Heart left ventricle (tissue), 16 donors: ENCODE data around the gene JOSD1. TPM values are rescaled to one million over a fixed set of nuclear protein-coding genes. Genes with fewer than 3 reads are reported as not detected.

Experiments used
- ATAC-seq, 4 donors: fragments of 200-7000 bp; cut with Tn5 transposase; one replicate each; pipeline ENCODE4 v1.9.1; 2020 to 2022; ENCODE audit warnings: moderate library complexity in 4 of 4, mild to moderate bottlenecking in 3 of 4, moderate number of reproducible peaks in 1 of 4
- DNase-seq, 5 donors: peaks; one replicate each; pipeline ENCODE4 v3.0.0-alpha.2; 2020
- H3K27ac ChIP-seq, 12 donors: fragments of 200-600 bp; sonication (generic) in 4 of 12; one replicate each; pipeline versions ENCODE4 v1.5.0 to v1.8.0; 2016 to 2022; ENCODE audit warnings: mild to moderate bottlenecking in 2 of 12
- H3K27me3 ChIP-seq, 9 donors: fragments of 200-600 bp; sonication (generic) in 2 of 9; one replicate each; pipeline versions ENCODE4 v1.5.1 to v1.8.0; 2016 to 2022; ENCODE audit warnings: mild to moderate bottlenecking in 3 of 9
- H3K36me3 ChIP-seq, 9 donors: fragments of 200-600 bp; sonication (generic) in 2 of 9; one replicate each; pipeline versions ENCODE4 v1.5.0 to v1.8.0; 2018 to 2022; ENCODE audit warnings: mild to moderate bottlenecking in 2 of 9
- H3K4me1 ChIP-seq, 12 donors: fragments of 200-600 bp; sonication (generic) in 4 of 12; one replicate each; pipeline versions ENCODE4 v1.5.0 to v1.8.0; 2016 to 2022; ENCODE audit warnings: mild to moderate bottlenecking in 3 of 12
- H3K4me3 ChIP-seq, 12 donors: fragments of 200-600 bp; sonication (generic) in 4 of 12; one replicate each; pipeline versions ENCODE4 v1.5.0 to v1.8.0; 2017 to 2022; ENCODE audit warnings: mild to moderate bottlenecking in 9 of 12, moderate library complexity in 4 of 12
- H3K9me3 ChIP-seq, 12 donors: fragments of 200-600 bp; sonication (generic) in 4 of 12; one replicate each; pipeline versions ENCODE4 v1.5.0 to v1.8.0; 2016 to 2022; ENCODE audit warnings: mild to moderate bottlenecking in 1 of 12
- CTCF ChIP-seq, 12 donors: fragments of 200-600 bp; sonication (generic) in 4 of 12; IDR thresholded peaks; one replicate each; pipeline versions ENCODE4 v1.5.0 to v1.8.0; 2018 to 2022; ENCODE audit warnings: antibody characterized with exemption in 12 of 12, mild to moderate bottlenecking in 5 of 12
- POLR2A ChIP-seq, 2 donors: fragments of 450-650 bp; IDR thresholded peaks; one replicate each; pipeline ENCODE4 v1.6.1; 2017; ENCODE audit warnings: antibody characterized with exemption in 2 of 2, mild to moderate bottlenecking in 2 of 2, moderate library complexity in 2 of 2
- WGBS, 4 donors: extraction: QIAGEN DNeasy Blood & Tissue Kit in 2 of 4; methylation state at CpG; one replicate each; pipeline versions ENCODE4 v1.1.5 to v1.1.7; 2013 to 2018; 5-methylcytosine and 5-hydroxymethylcytosine counted together
- intact Hi-C, 10 donors: fragments of 100-400 bp; cut with DNase I; formaldehyde crosslinking; loops; one replicate each; pipeline versions ENCODE4 v1.11.1 to v1.14.2; 2022
- polyA plus RNA-seq, 2 donors: library from polyadenylated mRNA; stranded (reverse); fragments of 200-250 nt; gene quantifications; one replicate each; pipeline ENCODE4 v1.2.3, GENCODE V29; 2013
- total RNA-seq, 9 donors: library from RNA; depleted of rRNA in 2 of 9; stranded (reverse); fragments of >200 nt in 2 of 9; fragmentation: NEBNext Ultra II Directional in 3 of 9; extraction: Animal tissue kit (Norgen Biotek cat#: 25700) in 3 of 9; gene quantifications; one replicate each; pipeline versions ENCODE4 v1.1.0 to v1.2.4, GENCODE V29; 2016 to 2023
- donor health status: ischemic (EF 13 %, LVEDD 7.1; RV severe dilation, severe dysfunction).
- donor health status: healthy with polysubstance abuse.
- donor health status: DM: no; HTN: yes; CAD: no.
- donor health status: DM: no; HTN: no; CAD: no.
- donor health status: ischemic (EF 25% LVEDD 6.9; RV normal size, moderate dysfunction).
- donor health status: ischemic (EF 25% LVEDD 5.7; RV mildly dilated, moderate dysfunction).
- donor health status: healthy.
- donor health status: DM: yes; HTN: yes; CAD: no.
- donor health status: ischemic (EF 35%, LVEDD 5.7; RV mildly dilated, moderate dysfunction).
- donor health status: nonischemic (EF 11% LVEDD 7.7; RV severe dilation, severe dysfunction).
- donor health status: DM: yes; HTN: yes; CAD: no.
- donor health status: PGD.
- donor health status: ischemic (EF 29% LVEDD 5.4; RV normal size, mild dysfunction).
- donor health status: nonischemic (EF 23%, LVEDD 6.1; RV moderate dilation, normal function).

Gene JOSD1
- total and polyA plus RNA-seq, 11 donors = 7.8 to 34.0 (median 22.8) TPM

GRCh38 chr22:38657045-38657909 is 43.5 kb downstream of the JOSD1 start:
- Histone ChIP-seq H3K27ac (peak overlapping the region in 11 of 12 donors; percentile 89 to 99 (median 93)), H3K4me3 (peak overlapping the region; percentile 68 to 95 (median 91)), H3K9me3 (no peaks in the 10 kb centered on the region), H3K4me1 (peaks cover 0 to 24% (median 15%) of the 10 kb centered on the region in 12 donors), H3K27me3 (no peaks in the 10 kb centered on the region), H3K36me3 (peaks cover 0 to 14% (median 8%) of the 10 kb centered on the region in 9 donors)
- intact Hi-C loops = no loop called here
- 10 to 22% (median 11%) methylated on average over 15 to 16 of the region's 16 CpGs for WGBS, 4 donors
- ATAC-seq (no peak), DNase-seq (no peak)
- TF ChIP-seq POLR2A (IDR thresholded peaks at IDR 0.05) (no peak), CTCF (IDR thresholded peaks at IDR 0.05) (no peak)

DNA sequence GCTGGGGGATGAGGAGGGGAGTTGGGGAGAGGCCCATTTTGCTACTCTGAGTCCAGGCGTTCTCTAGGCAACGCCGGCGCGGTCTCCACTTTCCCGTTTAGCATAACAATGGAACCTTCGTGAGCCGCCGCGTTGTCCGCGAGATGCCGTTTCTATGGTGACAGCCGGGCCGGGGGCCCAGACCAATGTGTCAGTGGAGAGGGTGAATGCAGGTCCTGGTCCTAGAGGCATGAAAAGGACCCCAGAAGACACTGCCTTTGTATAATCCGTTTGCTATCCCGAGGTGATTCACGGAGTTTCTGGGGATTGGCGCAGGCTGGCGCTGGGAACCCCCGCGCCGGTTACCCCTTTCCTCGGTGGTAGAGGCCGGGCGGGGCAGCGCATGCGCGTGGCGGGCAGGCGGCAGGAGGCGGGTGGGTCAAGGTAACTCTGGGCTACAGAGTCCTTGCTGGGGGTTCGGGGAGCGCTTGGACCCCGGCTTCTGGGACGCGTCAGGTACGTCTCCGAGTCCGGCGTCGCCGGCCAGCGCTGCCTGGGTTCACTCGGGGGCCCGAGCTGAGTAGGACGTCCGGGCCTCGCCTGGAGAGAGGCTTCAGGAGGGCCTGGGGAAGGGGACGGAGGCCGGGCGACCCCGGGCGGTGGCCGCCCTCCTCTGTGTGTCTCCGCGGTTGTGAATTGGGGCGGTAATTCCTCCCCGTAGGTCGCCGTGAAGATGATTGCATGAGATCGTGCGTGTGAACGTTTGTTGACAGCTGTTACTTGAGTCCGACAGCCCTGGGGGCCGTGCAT is 44.3 kb downstream of the JOSD1 start, which contains the start of the genes CBY1 and FAM227A:
Gene CBY1 (plus strand): TSS at position 383 of the 789 bp plus-strand sequence. CDS start 11,417 bp downstream, outside the sequence.
Gene FAM227A (minus strand): TSS at position 137 of the 789 bp plus-strand sequence. CDS start 6,224 bp downstream, outside the sequence.
- intact Hi-C loops = no loop called here
- Histone ChIP-seq H3K27me3 (no peaks in the 10 kb centered on the region), H3K27ac (peak within 1 kb of the TSS; percentile 89 to 99 (median 94)), H3K9me3 (no peaks in the 10 kb centered on the region), H3K4me1 (peaks cover 0 to 24% (median 15%) of the 10 kb centered on the region in 12 donors), H3K36me3 (peaks cover 0 to 7% (median 4%) of the 10 kb centered on the region in 9 donors), H3K4me3 (peak within 1 kb of the TSS; percentile 68 to 95 (median 91))
- TF ChIP-seq POLR2A (IDR thresholded peaks at IDR 0.05) (peak in 1 of 2 donors; percentile 68), CTCF (IDR thresholded peaks at IDR 0.05) (no peak)
- 0 to 1% (median 0%) methylated on average over 20 to 66 of the region's 66 CpGs for WGBS, 4 donors
- ATAC-seq (peak; percentile 86 to 97 (median 96)), DNase-seq (peak; percentile 87 to 94 (median 90))

DNA sequence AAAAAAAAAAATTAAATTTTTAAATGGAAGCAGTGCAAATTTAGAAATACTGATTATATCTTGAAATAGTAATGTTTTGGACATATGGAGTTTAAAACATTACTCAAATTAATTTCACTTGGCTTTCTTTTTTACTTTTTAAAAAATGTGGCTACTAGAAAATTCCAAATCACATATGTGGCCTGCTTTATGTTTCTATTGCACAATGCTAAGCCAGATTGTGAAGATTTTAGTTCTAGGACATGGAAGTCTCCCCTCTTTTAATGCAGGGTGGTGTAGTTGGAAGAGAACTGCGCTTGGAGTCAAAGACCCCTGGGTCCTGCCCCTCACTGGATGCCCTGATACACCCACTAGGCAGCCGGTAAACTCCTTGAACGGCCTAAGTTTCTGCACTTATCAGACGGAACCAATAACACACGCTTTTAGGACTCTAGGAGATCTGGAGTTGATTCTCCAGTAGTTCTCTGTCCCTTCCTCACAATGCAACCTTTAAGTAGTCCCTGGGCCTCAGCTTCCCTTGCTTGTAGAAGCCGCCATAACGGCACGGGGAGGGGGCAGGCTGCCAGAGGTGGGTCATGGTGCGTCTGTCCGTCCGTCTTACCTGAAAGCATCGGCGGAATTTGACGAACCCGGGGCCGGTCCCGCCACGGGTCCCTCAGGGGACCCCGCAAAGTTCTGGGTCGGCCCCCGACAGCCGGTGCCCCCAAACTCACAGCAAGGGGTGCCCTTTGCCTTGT is 45.1 kb downstream of the JOSD1 start:
- WGBS, 4 donors = 6 to 7% (median 7%) methylated on average over 22 of the region's 22 CpGs

More for the DNA sequence above, 45.1 kb downstream of the JOSD1 start:
- peak in 1 of 5 donors; percentile 28 for DNase-seq
- ATAC-seq = peak in 2 of 4 donors; percentile 1 to 7
- no peaks in the 10 kb centered on the region for H3K36me3 ChIP-seq
- no peaks in the 10 kb centered on the region for H3K27me3 ChIP-seq
- peaks cover 0 to 24% (median 15%) of the 10 kb centered on the region in 12 donors for H3K4me1 ChIP-seq
- no peaks in the 10 kb centered on the region for H3K9me3 ChIP-seq
- peak overlapping the region; percentile 68 to 95 (median 91) for H3K4me3 ChIP-seq
- H3K27ac ChIP-seq = peak overlapping the region; percentile 89 to 99 (median 94)
- no peak for TF ChIP-seq POLR2A (IDR thresholded peaks at IDR 0.05)
- no peak for TF ChIP-seq CTCF (IDR thresholded peaks at IDR 0.05)
- intact Hi-C loops = no loop called here
